UCSD-AML1 (cell line): Measurements from ENCODE around the gene MAD1L1.

Source experiments
- DNase-seq: peaks from one replicate; lab custom pipeline; 2025; ENCODE audit not compliant: unreplicated experiment; lab: John Stamatoyannopoulos, UW

MAD1L1 gene

GRCh38 chr7:2158331-2159175, 74.2 kb downstream of the MAD1L1 start:
- no peak for DNase-seq

DNA sequence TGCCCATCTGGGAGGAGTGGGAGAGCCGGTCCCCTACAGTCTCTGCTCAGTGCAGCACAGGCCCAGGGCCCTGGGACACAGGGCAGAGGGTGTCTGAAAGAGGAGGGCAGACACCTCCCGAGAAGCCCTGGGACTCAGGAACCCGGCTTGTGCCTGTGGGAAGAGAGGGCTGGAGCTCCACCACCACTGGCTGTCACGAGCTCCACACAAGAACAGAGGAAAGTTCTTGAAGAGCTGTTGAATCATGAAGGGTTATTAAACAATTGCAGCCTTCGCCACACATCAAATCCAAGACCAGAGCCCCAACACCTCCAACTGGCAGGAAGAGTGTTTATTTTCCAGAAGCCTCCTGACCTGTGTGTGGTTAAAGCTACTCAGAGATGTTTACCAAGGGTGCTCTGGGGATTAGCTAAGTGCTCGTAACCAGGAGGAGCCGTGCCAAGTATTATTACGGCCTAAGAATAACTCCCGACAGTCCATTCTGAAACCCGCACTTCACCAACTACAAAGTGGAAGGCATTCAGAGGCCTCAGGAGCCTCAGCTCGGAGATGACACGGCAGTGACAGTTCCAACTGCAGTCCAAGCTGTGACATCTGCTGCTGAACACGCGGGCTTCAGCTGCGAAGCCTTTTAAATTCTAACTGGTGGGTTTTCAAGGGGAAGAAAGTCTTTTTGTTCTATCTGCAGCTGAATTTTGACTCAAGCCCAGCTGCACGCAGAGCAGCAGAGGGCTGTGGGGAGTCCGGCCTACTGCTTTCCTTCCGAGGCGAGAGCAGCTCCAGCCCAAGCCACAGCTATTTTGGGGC, 75.1 kb downstream of the MAD1L1 start:
- no peak for DNase-seq

- no peak for DNase-seq
These were observed 75.8 kb downstream of the MAD1L1 start for GRCh38 chr7:2156756-2157472.

DNA sequence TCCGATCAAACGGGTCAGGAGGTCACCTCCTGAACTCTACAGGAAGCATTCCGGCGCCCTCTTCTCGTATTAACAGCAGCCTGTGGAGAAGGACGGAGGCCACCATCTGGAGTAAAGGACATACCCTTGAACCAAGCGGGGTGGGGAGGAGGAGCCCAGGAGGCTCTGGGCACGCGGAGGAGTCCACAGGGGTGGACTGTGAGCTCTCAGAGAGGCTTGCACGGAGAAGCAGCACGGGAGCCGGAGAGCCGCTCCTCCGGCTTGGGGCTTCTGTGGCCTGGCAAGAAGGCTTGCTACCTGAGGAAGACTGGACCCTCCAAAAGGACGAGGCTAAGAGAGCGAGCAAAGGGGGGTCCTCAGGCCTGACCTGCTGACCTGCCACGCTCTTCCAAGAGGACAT, 77.9 kb downstream of the MAD1L1 start:
- no peak for DNase-seq

DNA sequence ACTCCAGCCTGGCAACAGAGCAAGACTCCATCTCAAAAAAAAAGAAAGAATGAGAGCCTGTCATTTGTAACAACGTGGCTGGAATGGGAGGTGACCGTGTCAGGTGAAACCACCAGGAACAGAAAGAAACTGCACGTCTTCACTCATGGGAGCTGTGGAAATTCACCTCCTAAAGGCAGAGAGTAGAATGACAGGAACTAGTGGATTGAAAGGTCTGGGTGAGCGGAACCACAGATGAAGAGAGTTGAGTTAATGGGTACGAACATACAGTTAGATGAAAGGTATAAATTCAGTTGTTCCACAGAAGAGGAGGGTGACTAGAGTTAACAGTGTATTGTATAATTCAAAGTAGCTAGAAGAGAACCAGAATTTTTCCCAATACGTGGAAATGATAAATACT, 78.6 kb downstream of the MAD1L1 start:
- no peak for DNase-seq

- no peak for DNase-seq
These were observed 80.1 kb downstream of the MAD1L1 start for GRCh38 chr7:2152646-2153045.

DNA sequence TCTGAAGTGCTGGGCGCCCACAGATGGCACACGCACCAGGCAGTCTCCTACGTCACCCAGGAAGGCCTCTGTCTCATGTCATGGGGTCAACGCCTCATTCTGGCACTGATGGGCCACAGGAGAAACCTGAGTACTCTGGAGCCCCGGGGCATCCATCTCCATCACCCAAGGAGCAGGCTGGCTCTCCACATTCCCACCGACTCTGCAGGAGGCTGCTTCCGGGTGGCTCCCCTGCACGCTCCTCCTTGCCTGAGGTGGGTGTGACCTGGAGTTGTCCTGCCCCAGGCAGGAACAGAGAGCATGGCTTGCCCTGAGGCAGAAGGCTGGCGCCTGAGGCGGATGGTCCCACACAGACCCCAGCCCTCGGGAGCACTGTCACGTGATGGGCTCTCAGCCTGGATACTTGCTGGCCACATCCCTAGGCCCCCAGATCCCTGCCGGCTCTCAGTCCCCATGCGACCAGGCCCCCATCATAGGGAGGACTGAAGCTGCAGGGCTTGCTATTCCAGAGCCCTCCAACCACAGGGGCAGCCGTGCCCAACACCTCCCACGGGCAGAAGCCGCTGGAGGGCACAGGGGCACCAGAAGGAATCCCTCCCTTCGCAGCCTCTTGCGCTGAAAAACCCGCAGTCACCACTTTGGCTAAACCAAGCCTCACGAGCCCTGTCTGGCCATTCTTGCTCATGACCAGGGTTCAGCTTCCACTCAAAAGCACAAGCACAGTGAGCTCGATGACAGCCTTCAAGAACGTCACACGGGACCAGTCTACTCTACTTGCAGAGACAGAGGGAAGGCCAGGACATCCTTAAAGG, 80.7 kb downstream of the MAD1L1 start:
- no peak for DNase-seq

DNA sequence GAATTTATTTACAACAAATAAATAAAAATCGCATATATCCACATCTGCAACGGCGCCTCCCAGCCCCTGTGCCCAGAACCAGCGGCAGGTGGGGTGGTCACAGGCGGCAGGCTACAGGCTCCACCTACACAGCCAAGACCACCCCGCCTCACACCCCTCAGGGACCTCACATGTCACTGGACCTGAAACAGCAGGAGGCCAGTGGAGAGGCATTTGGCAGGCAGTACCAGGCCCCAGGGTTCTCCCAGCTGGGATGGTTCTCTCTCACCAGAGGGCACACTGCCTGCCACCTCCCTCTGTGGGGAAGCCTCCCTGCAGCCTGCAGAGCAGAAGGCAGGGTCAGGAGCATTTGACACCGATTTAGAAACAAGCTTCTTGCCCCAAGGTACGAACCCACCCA, 81.5 kb downstream of the MAD1L1 start:
- no peak for DNase-seq

GRCh38 chr7:2150445-2150815, 82.3 kb downstream of the MAD1L1 start:
- DNase-seq: no peak

DNA sequence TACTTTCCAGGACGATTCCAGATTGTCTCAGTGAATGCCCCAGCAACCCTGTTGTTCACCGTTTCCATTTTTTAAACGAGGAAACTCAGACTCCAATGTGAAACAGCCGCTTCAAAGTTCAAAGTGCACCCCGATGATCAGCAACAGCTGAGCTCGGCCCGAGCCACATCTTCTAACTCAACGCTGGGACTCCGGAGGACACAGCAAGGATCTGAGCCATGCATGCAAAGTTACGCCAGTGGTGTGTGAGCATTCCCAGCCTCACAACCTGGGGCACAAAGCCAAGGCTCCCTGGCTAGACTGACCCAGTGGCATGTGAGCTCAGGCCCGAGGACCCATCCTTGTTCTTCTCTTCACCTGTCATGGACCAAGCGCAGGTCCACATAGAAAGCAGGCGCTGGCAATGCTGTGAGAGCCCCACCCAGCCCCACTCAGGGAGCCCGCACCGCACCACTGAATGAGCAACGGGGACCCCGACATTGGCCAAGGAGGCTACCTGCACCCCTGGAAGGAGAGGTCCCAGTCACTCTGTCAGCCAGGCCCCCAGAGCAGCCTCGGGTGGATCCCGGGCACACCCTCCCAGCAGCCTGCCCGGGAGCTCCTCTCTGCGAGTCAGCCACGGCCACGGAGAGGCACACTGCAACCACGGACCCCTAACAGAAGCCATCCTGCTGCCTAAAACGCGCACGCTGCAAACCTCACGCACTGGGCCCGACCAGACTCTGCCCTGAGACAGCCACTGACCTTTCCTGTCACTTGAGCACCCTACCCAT, 82.9 kb downstream of the MAD1L1 start:
- no peak for DNase-seq

- no peak for DNase-seq
These were observed 83.9 kb downstream of the MAD1L1 start for GRCh38 chr7:2148814-2149213.

DNA sequence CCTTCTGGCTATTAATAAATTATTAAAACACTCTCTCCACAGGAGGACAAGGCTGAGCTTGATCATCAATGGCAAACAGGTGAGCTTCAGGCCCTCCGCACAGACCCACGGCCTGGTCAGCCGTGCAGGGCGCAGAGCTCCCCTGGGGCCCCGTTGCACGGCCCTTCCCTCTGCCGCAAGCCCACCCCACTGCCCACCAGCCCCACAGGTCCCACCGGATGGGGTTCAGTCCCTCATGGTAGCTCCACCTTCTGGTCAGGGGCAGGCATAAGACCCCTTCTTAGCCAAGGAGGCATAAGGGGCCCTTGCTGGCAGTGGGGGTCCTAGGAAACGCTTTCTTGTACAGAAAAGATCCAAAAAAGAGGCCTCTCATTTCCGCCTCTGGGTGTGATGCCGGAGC, 84.6 kb downstream of the MAD1L1 start:
- no peak for DNase-seq

GRCh38 chr7:2146676-2147472, 85.9 kb downstream of the MAD1L1 start:
- DNase-seq: no peak

DNA sequence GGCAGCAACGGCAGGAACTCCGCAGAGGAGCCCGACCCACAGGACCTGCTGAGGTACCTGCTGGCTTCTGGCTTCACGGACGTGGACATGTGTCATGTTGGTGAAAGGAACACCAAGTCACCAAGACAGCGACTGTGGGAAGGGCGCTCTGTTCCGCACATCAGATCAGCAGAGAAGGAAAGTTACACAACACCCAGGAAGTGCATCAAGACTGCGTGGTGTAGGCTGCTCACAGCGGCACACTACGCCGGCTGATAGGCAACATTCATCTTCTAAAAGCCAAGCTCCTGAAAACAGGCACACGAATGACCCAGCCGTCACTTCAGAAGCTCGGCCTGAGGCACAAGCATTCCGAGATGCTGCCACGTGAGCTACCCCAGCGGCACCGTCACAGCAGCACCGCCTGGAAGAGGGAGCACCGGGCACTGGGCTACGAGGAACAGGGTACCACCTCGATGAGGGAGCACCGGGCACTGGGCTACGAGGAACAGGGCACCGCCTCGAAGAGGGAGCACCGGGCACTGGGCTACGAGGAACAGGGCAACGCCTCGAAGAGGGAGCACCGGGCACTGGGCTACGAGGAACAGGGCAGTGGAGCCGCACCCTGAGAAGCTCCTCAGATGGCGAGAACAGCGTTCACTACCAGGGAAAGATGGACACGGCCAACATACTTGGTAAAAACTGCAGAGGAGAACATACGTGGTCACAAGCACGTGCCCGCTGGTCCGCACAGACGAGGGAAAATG, 86.7 kb downstream of the MAD1L1 start:
- no peak for DNase-seq

- DNase-seq: no peak
These were observed 87.8 kb downstream of the MAD1L1 start for GRCh38 chr7:2144926-2145325.

DNA sequence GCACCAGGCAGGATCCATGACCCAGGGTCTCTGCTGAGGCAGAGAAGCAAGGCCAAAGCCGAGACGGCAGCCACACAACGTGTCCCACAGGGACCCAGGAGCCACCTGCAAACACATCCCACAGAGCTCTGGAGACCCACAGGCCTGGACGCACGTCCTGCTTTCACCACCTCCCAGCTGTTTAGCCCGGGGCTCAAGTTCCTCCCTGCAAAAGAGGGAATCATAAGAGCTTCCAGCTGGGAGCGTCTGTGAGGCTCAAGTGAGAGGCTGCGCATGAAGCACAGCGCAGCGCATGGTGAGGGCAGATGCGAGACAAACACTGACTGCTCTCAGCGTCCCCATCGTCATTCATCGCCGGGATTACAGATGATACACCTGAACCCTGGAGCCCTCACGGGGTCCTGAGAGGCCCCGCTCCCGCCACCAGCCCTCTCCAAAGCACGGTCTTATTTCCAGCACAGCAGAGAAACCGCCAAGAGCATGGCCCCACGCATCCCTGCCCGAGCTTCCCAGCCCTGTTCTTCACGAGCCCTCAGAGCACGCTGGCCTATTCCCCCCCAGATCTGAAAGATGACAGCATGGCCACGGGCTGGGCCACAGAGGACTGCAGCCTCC, 88.7 kb downstream of the MAD1L1 start:
- DNase-seq: no peak

- DNase-seq: no peak
These were observed 89.3 kb downstream of the MAD1L1 start for GRCh38 chr7:2143450-2143849.

GRCh38 chr7:2142386-2142785, 90.4 kb downstream of the MAD1L1 start:
- no peak for DNase-seq
